ENCODE measurements around the gene APCDD1. TPM values are rescaled to one million over a fixed set of nuclear protein-coding genes. Genes with fewer than 3 reads are reported as not detected.

The APCDD1 gene
- polyA plus RNA-seq, 1 of the 3 experiments (the other 2 are of a cell fraction): 0.02 TPM

GRCh38 chr18:10511236-10511635, 56.8 kb downstream of the APCDD1 start:
- no peak overlapping the region for H3K4me3 ChIP-seq (ENCODE audit: low read depth in 2 of 2, low read length in 1 of 2)
- ChIA-PET CTCF (interaction anchor here (1.0 to 3.1 kb wide), 3 partner anchors 8 to 560 kb away, joined by 3 to 19 read pairs (median 6); no protein-coding TSS in a partner anchor), POLR2A (no interaction called here)
- no peaks in the 10 kb centered on the region for H3K79me2 ChIP-seq (ENCODE audit: insufficient read depth)
- WGBS (ENCODE audit: low lambda C conversion rate): 33% methylated on average over 2 of the region's 2 CpGs
- H3K9ac ChIP-seq: no peak overlapping the region
- 0 out of 2 replicates have a peak, but pooled peaks cover 6% of the 10 kb centered on the region for H3K9me3 ChIP-seq
- H3K4me1 ChIP-seq (ENCODE audit: control insufficient read depth in 1 of 2, insufficient read depth in 2 of 2, low read depth in 1 of 2, low read length in 1 of 2): peaks cover 0 to 5% of the 10 kb centered on the region in 2 experiments; a peak in 1 of 4 replicates
- no peaks in the 10 kb centered on the region for H3K9me2 ChIP-seq
- no peak for DNase-seq
- H3K4me2 ChIP-seq: no peak overlapping the region
- H3F3A ChIP-seq (replicated peaks; ENCODE audit: insufficient read depth): no peaks in the 10 kb centered on the region
- TF ChIP-seq TEAD4 (IDR thresholded peaks at IDR 0.05; ENCODE audit: borderline replicate concordance, insufficient read depth) (no peak), TCF12 (IDR thresholded peaks at IDR 0.05) (no peak), RFX5 (IDR thresholded peaks at IDR 0.05; ENCODE audit: low read length) (no peak), TAF1 (IDR thresholded peaks at IDR 0.05; ENCODE audit: borderline replicate concordance, low read depth, low read length) (no peak), ELF1 (IDR thresholded peaks at IDR 0.05) (no peak), JUND (IDR thresholded peaks at IDR 0.05) (no peak), MAX (IDR thresholded peaks at IDR 0.05; ENCODE audit: low read depth) (no peak), MEF2A (IDR thresholded peaks at IDR 0.05; ENCODE audit: borderline replicate concordance, low read depth) (no peak), SMC3 (IDR thresholded peaks at IDR 0.05; ENCODE audit: low read depth, low read length) (no peak), NFIC (IDR thresholded peaks at IDR 0.05; ENCODE audit: borderline replicate concordance) (no peak), CTCF (IDR thresholded peaks at IDR 0.05) (no peak), NRF1 (IDR thresholded peaks at IDR 0.05; ENCODE audit: low read depth, low read length) (no peak), SIN3A (IDR thresholded peaks at IDR 0.05; ENCODE audit: borderline replicate concordance, low read depth, low read length) (no peak)
- no peaks in the 10 kb centered on the region; the same call in none of the 2 replicates for H3K27me3 ChIP-seq (ENCODE audit: insufficient read depth)
- H3K27ac ChIP-seq (ENCODE audit: low read depth in 2 of 2, low read length in 1 of 2): no peak overlapping the region
- H4K20me1 ChIP-seq (ENCODE audit: insufficient read depth): no peaks in the 10 kb centered on the region
- no peaks in the 10 kb centered on the region for H3K36me3 ChIP-seq (replicated peaks in 1 of 2; ENCODE audit: control insufficient read depth in 1 of 2, insufficient read depth in 2 of 2, low read length in 1 of 2)
- H2AFZ ChIP-seq (ENCODE audit: low read depth): no peak overlapping the region

- no peak overlapping the region for H3K4me3 ChIP-seq (ENCODE audit: low read depth in 2 of 2, low read length in 1 of 2)
- H3K4me2 ChIP-seq: no peak overlapping the region
- no peaks in the 10 kb centered on the region for H3K79me2 ChIP-seq (ENCODE audit: insufficient read depth)
- H3K36me3 ChIP-seq (replicated peaks in 1 of 2; ENCODE audit: control insufficient read depth in 1 of 2, insufficient read depth in 2 of 2, low read length in 1 of 2): no peaks in the 10 kb centered on the region
- peaks cover 0 to 10% of the 10 kb centered on the region in 2 experiments; a peak in 2 of 4 replicates for H3K4me1 ChIP-seq (ENCODE audit: control insufficient read depth in 1 of 2, insufficient read depth in 2 of 2, low read depth in 1 of 2, low read length in 1 of 2)
- DNase-seq: no peak
- ChIA-PET POLR2A (no interaction called here), CTCF (interaction anchor here (1.0 to 1.1 kb wide), 2 partner anchors 37 to 542 kb away, joined by 3 to 5 read pairs; no protein-coding TSS in a partner anchor)
- no peaks in the 10 kb centered on the region for H3K9me2 ChIP-seq
- H3F3A ChIP-seq (replicated peaks; ENCODE audit: insufficient read depth): no peaks in the 10 kb centered on the region
- 14% methylated on average over 3 of the region's 3 CpGs for WGBS (ENCODE audit: low lambda C conversion rate)
- H2AFZ ChIP-seq (ENCODE audit: low read depth): no peak overlapping the region
- H3K27me3 ChIP-seq (ENCODE audit: insufficient read depth): no peaks in the 10 kb centered on the region; the same call in none of the 2 replicates
- no peak overlapping the region for H3K27ac ChIP-seq (ENCODE audit: low read depth in 2 of 2, low read length in 1 of 2)
- H3K9ac ChIP-seq: no peak overlapping the region
- no peaks in the 10 kb centered on the region for H4K20me1 ChIP-seq (ENCODE audit: insufficient read depth)
- H3K9me3 ChIP-seq: no peaks in the 10 kb centered on the region
- TF ChIP-seq SIN3A (IDR thresholded peaks at IDR 0.05; ENCODE audit: borderline replicate concordance, low read depth, low read length): no peak
- TF ChIP-seq USF1 (IDR thresholded peaks at IDR 0.05; ENCODE audit: borderline replicate concordance, low read depth): no peak
- TF ChIP-seq ZBTB33 (IDR thresholded peaks at IDR 0.05; ENCODE audit: borderline replicate concordance, low read depth): no peak
- TF ChIP-seq TCF12 (IDR thresholded peaks at IDR 0.05): no peak
- no peak for TF ChIP-seq RFX5 (IDR thresholded peaks at IDR 0.05; ENCODE audit: low read length)
- TF ChIP-seq TEAD4 (IDR thresholded peaks at IDR 0.05; ENCODE audit: borderline replicate concordance, insufficient read depth): no peak
- no peak for TF ChIP-seq ELF1 (IDR thresholded peaks at IDR 0.05)
- TF ChIP-seq JUND (IDR thresholded peaks at IDR 0.05): no peak
- TF ChIP-seq MAX (IDR thresholded peaks at IDR 0.05; ENCODE audit: low read depth): no peak
- TF ChIP-seq FOXJ3 (CRISPR knock-in tag; IDR thresholded peaks at IDR 0.05): no peak
- TF ChIP-seq USF2 (IDR thresholded peaks at IDR 0.05; ENCODE audit: borderline replicate concordance, low read depth, low read length): no peak
- TF ChIP-seq GABPA (IDR thresholded peaks at IDR 0.05; ENCODE audit: low read depth): no peak
- TF ChIP-seq EP300 (IDR thresholded peaks at IDR 0.05; ENCODE audit: borderline replicate concordance in 1 of 2, low read depth in 1 of 2, low read length in 1 of 2): no peak
- TF ChIP-seq IRF3 (IDR thresholded peaks at IDR 0.05; ENCODE audit: low read depth, low read length): no peak
These were observed 59.6 kb downstream of the APCDD1 start for GRCh38 chr18:10514082-10514481.
